Medulla oblongata (tissue), 1 donor: Measurements from ENCODE around the gene CAMKMT.
"Not testable (repeated sequence)": the region's sequence is repeated elsewhere in the genome, so short reads cannot be mapped to it uniquely, and the experiment has no call there.

Experiments used
- DNase-seq: peaks from one replicate; pipeline ENCODE4 v3.0.0-alpha.2; 2015; ENCODE audit errors: extremely low spot score

CAMKMT gene

GRCh38 chr2:44505664-44506063 lies 143.9 kb downstream of the CAMKMT start:
- not testable (repeated sequence) for DNase-seq

DNA sequence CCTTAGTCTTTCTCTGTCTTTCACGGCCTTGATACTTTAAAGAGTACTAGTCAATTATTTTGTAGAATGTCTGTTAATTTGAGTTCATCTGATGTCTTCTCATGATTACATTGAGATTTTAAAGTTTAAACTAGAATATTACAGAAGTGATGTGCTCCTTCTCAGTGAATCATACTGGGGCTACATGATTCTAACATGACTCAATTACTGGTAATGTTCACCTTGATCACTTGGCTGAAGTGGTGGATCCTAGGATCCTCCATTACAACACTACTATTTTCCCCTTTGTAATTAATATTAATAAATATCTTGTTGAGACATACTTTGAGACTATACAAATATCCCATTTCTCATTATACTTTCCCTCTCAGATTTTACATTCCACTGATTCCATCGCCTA lies 148.5 kb downstream of the CAMKMT start:
- DNase-seq = no peak

DNA sequence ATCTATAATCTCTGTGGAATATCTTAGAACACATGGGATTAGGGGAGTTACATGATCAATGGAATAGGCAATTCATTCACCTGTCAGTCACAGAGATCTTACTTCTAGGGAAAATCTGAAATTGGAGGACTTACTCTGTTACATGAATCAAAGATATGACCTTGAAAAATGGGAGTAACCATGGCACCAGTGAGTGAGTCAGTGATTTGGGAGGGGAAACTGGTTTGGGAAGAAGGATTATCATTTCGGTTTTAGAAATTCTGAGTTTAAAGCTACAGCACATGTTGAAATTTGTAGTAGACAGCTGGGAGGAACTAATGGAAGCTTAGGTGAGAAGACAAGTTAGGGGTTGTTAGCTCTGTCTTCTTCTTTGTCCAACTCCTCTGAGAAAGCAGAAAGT lies 153.7 kb downstream of the CAMKMT start:
- DNase-seq = no peak

DNA sequence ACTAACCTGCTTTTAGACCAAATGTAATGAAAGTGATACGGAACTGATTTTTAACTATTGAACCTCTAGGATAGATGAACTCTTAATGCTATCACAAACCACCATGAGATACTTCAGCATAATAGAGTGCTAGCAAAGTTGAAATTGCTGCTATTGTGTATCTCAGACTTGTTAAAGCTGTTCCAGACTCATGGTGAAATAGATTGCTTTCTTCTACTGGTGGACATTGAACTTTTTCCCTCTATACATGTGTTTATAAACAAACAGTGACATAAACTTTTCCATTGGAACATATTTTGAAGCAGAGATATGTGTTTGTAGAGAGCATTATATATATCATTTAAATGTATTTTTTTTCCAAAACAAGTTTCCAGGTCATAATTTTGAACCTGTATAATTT lies 157.3 kb downstream of the CAMKMT start:
- DNase-seq = no peak

DNA sequence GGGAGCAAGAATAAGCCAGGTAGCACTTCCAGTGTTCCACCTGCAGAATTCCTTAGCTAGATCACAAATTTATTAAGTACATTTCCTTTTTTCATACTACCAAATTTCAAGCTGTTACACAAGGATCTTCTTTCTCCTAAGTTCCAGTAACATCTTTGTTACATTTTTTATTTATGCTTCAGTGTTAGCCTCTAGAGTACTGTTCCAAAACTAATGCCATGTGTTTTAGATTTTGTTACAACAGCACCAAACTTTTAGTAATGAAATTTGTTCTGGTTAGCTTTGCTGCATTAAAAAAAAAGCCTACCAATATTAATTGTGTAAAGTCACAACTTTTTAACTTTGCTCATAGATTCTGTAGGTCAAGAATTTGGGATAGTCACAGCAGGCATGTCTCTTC lies 161.1 kb downstream of the CAMKMT start:
- no peak for DNase-seq

DNA sequence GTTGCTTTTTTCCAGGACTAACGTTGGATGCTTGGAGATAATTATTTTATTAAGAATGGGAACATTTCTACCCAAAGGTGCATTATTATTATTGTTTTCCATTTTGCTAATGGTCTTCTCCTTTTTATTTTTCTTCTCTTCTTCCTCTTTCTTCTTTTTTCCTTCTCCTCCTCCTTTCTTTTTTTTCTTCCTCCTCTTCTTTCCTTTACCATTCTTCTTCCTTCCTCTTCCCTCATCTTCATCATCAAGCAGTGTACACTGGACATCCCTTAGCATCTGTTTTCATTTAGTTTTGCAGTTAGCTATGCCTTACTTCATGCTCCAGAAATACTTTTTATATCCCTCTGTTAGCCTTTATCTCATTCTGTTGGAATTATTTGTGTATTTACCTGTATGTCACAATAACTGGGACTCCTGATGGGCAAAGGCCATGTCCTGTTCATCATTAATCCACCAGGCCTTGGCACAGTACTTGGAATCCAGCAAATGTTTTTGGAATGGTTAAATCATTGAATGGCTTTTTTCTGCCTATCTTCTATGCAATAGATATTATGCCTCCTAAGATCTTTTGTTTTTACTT lies 162.7 kb downstream of the CAMKMT start:
- no peak for DNase-seq

DNA sequence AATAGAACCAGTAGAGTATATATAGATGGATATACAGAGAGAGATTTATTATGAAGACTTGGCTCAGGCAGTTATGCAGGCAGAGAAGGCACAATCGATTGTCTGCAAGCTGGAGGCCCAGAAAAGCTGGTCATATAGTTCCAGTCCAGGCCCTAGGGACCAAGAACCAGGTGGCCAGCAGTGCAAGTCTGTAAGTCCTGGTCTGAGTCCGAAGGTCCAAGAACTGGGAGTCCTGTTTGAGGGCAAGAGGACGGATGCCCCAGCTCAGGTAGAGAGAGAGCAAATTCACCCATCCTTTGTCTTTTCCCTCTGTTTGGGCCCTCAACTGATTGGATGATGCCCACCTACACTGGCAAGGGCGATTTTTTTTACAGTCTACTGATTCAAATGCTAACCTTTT lies 164.6 kb downstream of the CAMKMT start:
- DNase-seq = no peak

DNA sequence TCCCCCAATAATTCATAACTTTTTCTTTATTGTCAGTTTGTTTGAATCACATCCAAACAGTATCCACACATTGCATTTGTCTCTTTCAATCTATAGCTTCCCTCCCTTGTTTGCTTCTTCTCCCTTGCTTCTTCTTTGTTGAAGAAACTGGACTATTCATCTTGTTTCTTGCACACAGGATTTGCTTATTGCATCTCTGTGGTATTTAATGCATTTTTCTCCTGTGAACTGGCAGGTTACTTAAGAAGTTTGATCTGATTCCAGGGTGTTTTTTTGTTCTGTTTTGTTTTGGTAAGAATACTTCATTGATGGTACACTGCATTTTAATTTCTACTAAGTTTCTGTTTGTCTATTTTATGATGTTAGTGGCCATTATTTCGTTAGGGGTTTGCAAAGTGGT lies 166.8 kb downstream of the CAMKMT start:
- no peak for DNase-seq

- no peak for DNase-seq
These were observed 167.7 kb downstream of the CAMKMT start for GRCh38 chr2:44529448-44529847.

GRCh38 chr2:44531289-44531688 lies 169.5 kb downstream of the CAMKMT start:
- DNase-seq = no peak

- no peak for DNase-seq
These were observed 170.3 kb downstream of the CAMKMT start for GRCh38 chr2:44532031-44532430.

- DNase-seq = no peak
These were observed 171.8 kb downstream of the CAMKMT start for GRCh38 chr2:44533508-44533907.

DNA sequence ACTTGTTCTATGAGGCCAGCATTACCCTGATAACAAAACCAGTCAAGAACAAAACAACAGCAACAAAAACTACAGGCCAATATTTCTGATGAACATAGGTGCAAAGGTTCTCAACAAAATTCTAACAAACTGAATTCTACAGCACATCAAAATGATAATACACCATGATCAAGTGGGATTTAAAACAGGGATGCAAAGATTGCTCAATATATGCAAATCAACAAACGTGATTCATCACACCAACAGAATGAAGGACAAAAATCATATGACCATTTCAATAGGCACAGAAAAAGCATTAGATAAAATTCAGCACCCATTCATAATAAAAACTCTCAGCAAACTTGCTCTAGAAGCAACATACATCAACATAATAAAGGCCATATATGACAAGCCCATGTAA lies 173.6 kb downstream of the CAMKMT start:
- no peak for DNase-seq

- DNase-seq = no peak
These were observed 175.5 kb downstream of the CAMKMT start for GRCh38 chr2:44537264-44537663.

- no peak for DNase-seq
These were observed 180.8 kb downstream of the CAMKMT start for GRCh38 chr2:44542520-44542919.

DNA sequence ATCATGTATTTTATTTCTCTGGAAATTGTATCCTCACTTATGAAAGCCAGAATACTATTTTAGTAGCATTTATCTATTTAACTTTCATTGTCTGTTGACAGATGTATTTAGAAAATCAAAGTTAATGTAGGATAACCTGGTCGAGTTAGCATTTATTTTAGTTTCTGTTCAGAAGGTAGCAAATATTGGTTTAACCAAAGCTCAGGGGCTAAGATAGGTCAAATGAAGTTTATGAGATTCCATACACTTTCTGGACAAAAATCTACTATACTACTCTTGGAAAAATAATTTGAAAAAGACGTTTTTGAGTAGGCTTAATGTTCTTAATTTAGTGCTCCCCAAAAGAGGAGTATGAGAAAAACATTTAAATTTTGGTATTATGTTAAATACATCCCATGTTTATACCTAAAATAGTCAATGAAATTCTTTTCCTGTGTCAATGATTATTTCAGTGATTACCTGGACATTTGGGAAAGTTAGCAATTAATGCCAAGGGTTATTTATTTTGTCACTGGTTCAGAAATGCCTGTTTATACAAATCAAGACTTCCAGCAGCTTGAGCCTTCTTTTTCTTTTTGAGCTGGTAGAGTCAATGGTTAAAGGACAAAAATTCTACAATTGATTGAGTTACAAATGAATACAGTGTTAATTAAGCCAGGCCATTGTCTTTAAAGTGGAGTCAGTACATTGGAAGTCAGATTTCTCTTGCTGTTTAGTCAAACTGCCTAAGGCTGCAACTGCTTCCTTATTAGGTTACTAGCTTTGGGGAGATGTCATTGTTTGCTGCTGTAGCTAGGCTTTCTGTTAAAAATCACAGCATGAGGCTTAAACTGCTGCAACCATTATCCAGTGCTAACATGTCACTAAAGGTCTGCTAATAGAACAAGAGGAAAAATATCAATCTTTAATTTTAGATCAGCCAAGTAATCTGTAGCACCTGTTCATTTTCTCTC lies 182.3 kb downstream of the CAMKMT start:
- DNase-seq = peak; percentile 8

- DNase-seq = no peak
These were observed 183.3 kb downstream of the CAMKMT start for GRCh38 chr2:44545005-44545404.

- DNase-seq = no peak
These were observed 184.8 kb downstream of the CAMKMT start for GRCh38 chr2:44546459-44547127.

DNA sequence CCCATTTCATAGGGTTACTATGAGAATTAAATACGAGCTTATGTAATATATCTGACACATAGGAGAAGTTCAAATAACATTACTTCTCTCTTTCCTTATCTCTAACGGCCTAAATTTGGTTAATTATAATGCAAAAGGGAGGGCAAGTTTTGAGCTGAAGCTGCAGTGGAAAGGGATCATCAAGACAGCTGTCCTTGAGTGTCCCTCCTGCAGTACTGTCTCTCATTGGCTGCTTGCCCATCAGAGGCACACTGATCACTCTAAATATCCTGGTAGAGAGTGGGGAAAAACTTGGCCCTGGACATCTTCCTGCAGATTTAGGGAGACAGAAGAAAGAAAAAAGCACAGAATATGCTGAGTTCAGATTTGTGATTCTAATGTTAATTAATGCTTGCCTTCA lies 186.0 kb downstream of the CAMKMT start:
- no peak for DNase-seq

DNA sequence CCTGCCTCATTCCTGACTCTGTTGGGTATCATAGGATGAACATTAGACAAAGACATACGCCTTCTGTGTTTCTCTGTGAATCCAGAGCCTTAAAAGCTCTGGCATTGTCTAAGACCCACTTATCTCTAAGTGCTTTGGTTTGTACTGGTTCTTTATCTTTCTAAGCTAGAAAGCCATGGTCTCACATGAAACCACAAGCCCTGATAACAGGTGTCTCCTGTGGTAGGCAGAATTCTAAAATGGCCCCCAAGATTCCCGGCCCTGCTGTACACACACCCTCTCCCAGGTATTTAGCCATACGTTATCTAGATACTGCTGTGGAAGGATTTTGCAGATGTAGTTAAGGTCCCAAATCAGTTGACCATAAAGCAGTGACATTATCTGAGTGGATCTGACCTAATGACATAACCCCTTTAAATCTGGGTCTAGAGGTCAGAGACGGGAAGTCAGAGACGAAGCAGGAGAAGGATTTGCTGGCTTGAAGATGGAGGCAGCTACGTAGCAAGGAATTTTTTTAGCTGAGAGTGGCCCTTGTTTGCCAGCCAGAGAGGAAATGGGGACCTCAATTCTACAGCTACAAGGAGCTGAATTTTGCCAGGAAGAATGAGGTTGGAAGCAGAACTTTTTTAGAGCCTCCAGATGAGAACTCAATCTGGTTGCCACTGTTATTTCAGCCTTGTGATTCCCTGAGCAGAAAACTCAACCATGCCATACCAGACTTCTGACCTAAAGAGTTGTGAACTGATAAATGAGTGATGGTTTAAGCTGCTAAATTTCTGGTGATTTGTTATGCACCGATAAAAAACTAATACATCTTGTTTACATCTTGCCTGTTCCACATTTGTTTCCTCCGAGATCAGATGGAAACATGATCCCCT lies 186.7 kb downstream of the CAMKMT start:
- DNase-seq = no peak

DNA sequence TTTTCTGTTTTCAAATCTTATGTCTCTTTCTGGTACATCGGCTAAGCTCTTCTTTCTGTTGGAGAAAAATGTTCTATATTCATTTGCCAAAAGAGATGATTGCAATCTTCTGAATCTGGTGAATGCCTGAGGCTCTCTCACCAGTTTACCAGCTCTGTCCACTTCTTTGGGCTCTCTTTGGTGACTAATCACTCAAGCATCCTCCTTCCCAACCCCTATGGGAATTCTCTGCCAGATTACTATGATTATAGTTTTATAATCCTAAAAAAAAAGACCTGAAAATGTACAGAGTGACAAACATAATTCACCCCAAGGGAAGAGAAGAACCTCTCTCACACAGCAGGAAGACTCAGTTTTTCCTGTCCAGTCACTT lies 187.3 kb downstream of the CAMKMT start:
- DNase-seq = no peak

DNA sequence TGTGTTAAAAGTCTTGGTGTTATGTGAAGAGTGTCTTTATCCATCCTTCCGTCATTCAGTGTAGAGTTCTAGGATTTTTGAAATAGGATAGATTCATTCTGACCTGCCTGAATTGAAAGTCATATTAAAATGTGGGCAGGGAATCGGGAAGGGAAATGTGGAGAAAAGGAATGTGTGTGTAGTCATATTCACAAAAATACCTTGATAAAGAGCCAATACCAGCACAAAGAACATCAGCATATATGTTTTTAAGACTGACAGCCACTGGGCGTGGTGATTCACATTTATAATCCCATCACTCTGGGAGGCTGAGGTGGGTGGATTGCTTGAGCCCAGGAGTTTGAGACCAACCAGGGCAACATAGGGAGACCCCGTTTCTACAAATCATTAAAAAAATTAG lies 188.1 kb downstream of the CAMKMT start:
- no peak for DNase-seq
